SK-N-SH (cell line): ENCODE results near the gene DNTT. TPM values are rescaled to one million over a fixed set of nuclear protein-coding genes. Genes with fewer than 3 reads are reported as not detected.

Experiments used
- CTCF ChIA-PET: fragments of 300-600, 350-600 bp; formaldehyde crosslinking; extraction: SDS; loops from one replicate; lab custom pipeline; 2021; lab: Yijun Ruan, JAX
- POLR2A ChIA-PET: fragments of 350-600 bp; sonication (Branson Sonifier 250); formaldehyde crosslinking; extraction: SDS; loops from one replicate; lab custom pipeline; 2020; ENCODE audit warnings: antibody characterized with exemption, inconsistent platforms; lab: Yijun Ruan, JAX
- DNase-seq: peaks from one replicate; pipeline ENCODE4 v3.0.0; 2012
- H2AFZ ChIP-seq: fragments of 200-600 bp; sonication (generic); 2 replicates; pipeline ENCODE4 v1.8.1; 2016; ENCODE audit warnings: antibody characterized with exemption, mild to moderate bottlenecking, low read depth
- H3F3A ChIP-seq: fragments of 200-600 bp; sonication (generic); replicated peaks from 2 replicates; pipeline ENCODE3; 2016; ENCODE audit warnings: antibody characterized with exemption, mild to moderate bottlenecking; ENCODE audit not compliant: insufficient read depth
- H3K27ac ChIP-seq, 2 experiments: fragments of 200-500 bp in 1 of 2; fragments of 200-600 bp in 1 of 2; sonication (Bioruptor generic) in 1 of 2; sonication (generic), shearing (Covaris generic) in 1 of 2; 2 replicates each; pipeline versions ENCODE4 v1.5.1 to v1.6.1; 2014 to 2016; ENCODE audit warnings: low read depth in 2 of 2, inconsistent platforms in 1 of 2, low read length in 1 of 2, mild to moderate bottlenecking in 1 of 2, mixed read lengths in 1 of 2
- H3K27me3 ChIP-seq: fragments of 200-600 bp; sonication (generic), shearing (Covaris generic); 2 replicates; pipeline ENCODE4 v1.6.1; 2016; ENCODE audit warnings: mixed run types; ENCODE audit not compliant: insufficient read depth
- H3K36me3 ChIP-seq, 2 experiments: fragments of 200-500 bp in 1 of 2; fragments of 200-600 bp in 1 of 2; sonication (Bioruptor generic) in 1 of 2; sonication (generic) in 1 of 2; replicated peaks in 1 of 2; 2 replicates each; pipeline versions ENCODE3 to v1.5.1; 2014 to 2016; ENCODE audit warnings: low read length in 1 of 2, mild to moderate bottlenecking in 1 of 2; ENCODE audit not compliant: insufficient read depth in 2 of 2, control insufficient read depth in 1 of 2
- H3K4me1 ChIP-seq, 2 experiments: fragments of 200-500 bp in 1 of 2; fragments of 200-600 bp in 1 of 2; sonication (Bioruptor generic) in 1 of 2; sonication (generic), shearing (Covaris generic) in 1 of 2; 2 replicates each; pipeline versions ENCODE4 v1.5.1 to v1.6.1; 2014 to 2016; ENCODE audit warnings: low read depth in 1 of 2, low read length in 1 of 2, mixed run types in 1 of 2; ENCODE audit not compliant: insufficient read depth in 2 of 2, control insufficient read depth in 1 of 2
- H3K4me2 ChIP-seq: fragments of 200-600 bp; sonication (generic), shearing (Covaris generic); 2 replicates; pipeline ENCODE4 v1.6.1; 2017; ENCODE audit warnings: mixed run types
- H3K4me3 ChIP-seq, 2 experiments: fragments of 200-500 bp in 1 of 2; fragments of 200-600 bp in 1 of 2; sonication (Bioruptor generic) in 1 of 2; sonication (generic), shearing (Covaris generic) in 1 of 2; 2 replicates each; pipeline versions ENCODE4 v1.5.1 to v1.8.1; 2014 to 2016; ENCODE audit warnings: low read depth in 2 of 2, inconsistent platforms in 1 of 2, low read length in 1 of 2, mild to moderate bottlenecking in 1 of 2, mixed read lengths in 1 of 2, moderate library complexity in 1 of 2
- H3K79me2 ChIP-seq: fragments of 200-600 bp; sonication (generic); 2 replicates; pipeline ENCODE4 v1.8.1; 2017; ENCODE audit warnings: mild to moderate bottlenecking; ENCODE audit not compliant: insufficient read depth
- H3K9ac ChIP-seq: fragments of 200-600 bp; sonication (generic); 2 replicates; pipeline ENCODE4 v1.6.1; 2017; ENCODE audit warnings: mixed run types
- H3K9me2 ChIP-seq: fragments of 200-600 bp; sonication (generic); 2 replicates; pipeline ENCODE4 v1.6.1; 2017; ENCODE audit warnings: mixed run types
- H3K9me3 ChIP-seq: fragments of 200-600 bp; sonication (generic); 2 replicates; pipeline ENCODE4 v1.6.1; 2017; ENCODE audit warnings: mixed run types, mild to moderate bottlenecking, moderate library complexity
- H4K20me1 ChIP-seq: fragments of 200-600 bp; sonication (generic); 2 replicates; pipeline ENCODE4 v1.6.1; 2017; ENCODE audit warnings: mild to moderate bottlenecking, mixed run types; ENCODE audit not compliant: insufficient read depth
- ELF1 ChIP-seq: IDR thresholded peaks from 2 replicates; pipeline ENCODE4 v1.4.0; 2012
- FOXM1 ChIP-seq: IDR thresholded peaks from 2 replicates; pipeline ENCODE4 v1.4.0; 2012; ENCODE audit warnings: low read depth, mild to moderate bottlenecking
- GABPA ChIP-seq: IDR thresholded peaks from 2 replicates; pipeline ENCODE4 v1.4.0; 2012; ENCODE audit warnings: low read depth, mild to moderate bottlenecking
- GATA2 ChIP-seq: sonication (generic); formaldehyde crosslinking; IDR thresholded peaks from 2 replicates; pipeline ENCODE4 v1.5.0; 2020; ENCODE audit warnings: mild to moderate bottlenecking, missing genetic modification reagents
- MXI1 ChIP-seq: IDR thresholded peaks from 2 replicates; pipeline ENCODE4 v1.6.1; 2012; ENCODE audit warnings: mild to moderate bottlenecking, low read depth, low read length, improper control_type of control experiment
- POLR2AphosphoS5 ChIP-seq: IDR thresholded peaks from 2 replicates; pipeline ENCODE4 v1.6.1; 2012; ENCODE audit warnings: low read depth, low read length
- RAD21 ChIP-seq: IDR thresholded peaks from 2 replicates; pipeline ENCODE4 v1.6.1; 2012; ENCODE audit warnings: mild to moderate bottlenecking, low read length
- RCOR1 ChIP-seq: fragments of 150-350 bp; IDR thresholded peaks from 2 replicates; pipeline ENCODE4 v1.6.1; 2017; ENCODE audit warnings: antibody characterized with exemption, low read length
- RXRA ChIP-seq: IDR thresholded peaks from 2 replicates; pipeline ENCODE4 v1.4.0; 2012; ENCODE audit warnings: low read depth, mild to moderate bottlenecking, borderline replicate concordance
- TAF1 ChIP-seq: IDR thresholded peaks from 2 replicates; pipeline ENCODE4 v1.6.1; 2012; ENCODE audit warnings: low read depth, mild to moderate bottlenecking, low read length, moderate library complexity, borderline replicate concordance
- USF1 ChIP-seq: IDR thresholded peaks from 2 replicates; pipeline ENCODE4 v1.4.0; 2012; ENCODE audit warnings: low read depth, borderline replicate concordance
- WGBS: methylation state at CpG from one replicate; pipeline ENCODE4 v1.1.6; 2017; ENCODE audit warnings: low lambda C conversion rate; 5-methylcytosine and 5-hydroxymethylcytosine counted together
- polyA plus RNA-seq, 3 experiments: library from polyadenylated mRNA; depleted of rRNA; stranded (reverse); fragments of >200 nt; gene quantifications; 2 replicates each; pipeline ENCODE4 v1.2.3, GENCODE V29; 2012

Gene DNTT
- polyA plus RNA-seq, 1 of the 3 experiments (the other 2 are of a cell fraction) = not detected

GRCh38 chr10:96378741-96379140 lies 74.5 kb downstream of the DNTT start:
- H3K27ac ChIP-seq = no peak overlapping the region
- TF ChIP-seq RAD21 = no peak
- TF ChIP-seq GABPA = no peak
- TF ChIP-seq TAF1 = no peak
- TF ChIP-seq, all 33 proteins: peak for 0
- Histone ChIP-seq H3K4me1 (peaks cover 0 to 15% of the 10 kb centered on the region in 2 experiments; a peak in 2 of 4 replicates), H3K27me3 (no peaks in the 10 kb centered on the region), H4K20me1 (no peaks in the 10 kb centered on the region), H3F3A (no peaks in the 10 kb centered on the region), H3K4me3 (no peak overlapping the region), H3K9me3 (no peaks in the 10 kb centered on the region), H2AFZ (no peak overlapping the region), H3K9me2 (no peaks in the 10 kb centered on the region), H3K4me2 (no peak overlapping the region), H3K9ac (no peak overlapping the region), H3K79me2 (no peaks in the 10 kb centered on the region), H3K36me3 (no peaks in the 10 kb centered on the region)
- CTCF ChIA-PET = interaction anchor here (1.1 to 6.0 kb wide), 6 partner anchors 8 to 133 kb away, joined by 3 to 103 read pairs (median 12); partner anchors contain the start of gene TLL2
- POLR2A ChIA-PET = no interaction called here
- WGBS = 79% methylated on average over 7 of the region's 15 CpGs
- no peak for DNase-seq

GRCh38 chr10:96379758-96380157 lies 75.5 kb downstream of the DNTT start:
- Histone ChIP-seq H3F3A (no peaks in the 10 kb centered on the region), H3K4me1 (peaks cover 0 to 13% of the 10 kb centered on the region in 2 experiments; a peak in 2 of 4 replicates), H2AFZ (no peak overlapping the region), H3K9me2 (no peaks in the 10 kb centered on the region), H4K20me1 (no peaks in the 10 kb centered on the region), H3K27ac (no peak overlapping the region), H3K36me3 (no peaks in the 10 kb centered on the region), H3K9ac (no peak overlapping the region), H3K79me2 (no peaks in the 10 kb centered on the region), H3K4me2 (no peak overlapping the region), H3K27me3 (no peaks in the 10 kb centered on the region), H3K4me3 (no peak overlapping the region), H3K9me3 (no peaks in the 10 kb centered on the region)
- 82% methylated on average over 8 of the region's 8 CpGs for WGBS
- no peak for TF ChIP-seq POLR2AphosphoS5
- ChIA-PET CTCF (interaction anchor here (1.1 to 2.3 kb wide), 2 partner anchors 9 to 40 kb away, joined by 5 to 18 read pairs; no protein-coding TSS in a partner anchor), POLR2A (no interaction called here)
- no peak for DNase-seq

- H3K4me2 ChIP-seq = no peak overlapping the region
- ChIA-PET POLR2A (no interaction called here), CTCF (interaction anchor here (6.8 kb wide), 1 partner anchor 14 kb away, joined by 52 read pairs; no protein-coding TSS in a partner anchor)
- 95% methylated on average over 7 of the region's 7 CpGs for WGBS
- H3K9me2 ChIP-seq = no peaks in the 10 kb centered on the region
- H2AFZ ChIP-seq = no peak overlapping the region
- H3K27me3 ChIP-seq = no peaks in the 10 kb centered on the region
- H3K79me2 ChIP-seq = no peaks in the 10 kb centered on the region
- no peak overlapping the region for H3K27ac ChIP-seq
- H3K9me3 ChIP-seq = no peaks in the 10 kb centered on the region
- DNase-seq = no peak
- no peak overlapping the region for H3K9ac ChIP-seq
- no peaks in the 10 kb centered on the region for H3K36me3 ChIP-seq
- TF ChIP-seq MXI1 = no peak
- TF ChIP-seq RXRA = no peak
- TF ChIP-seq FOXM1 = no peak
- TF ChIP-seq RCOR1 = no peak
- no peak for TF ChIP-seq USF1
- no peak for TF ChIP-seq GATA2 (CRISPR knock-in tag)
- TF ChIP-seq RAD21 = no peak
- TF ChIP-seq ELF1 = no peak
- H4K20me1 ChIP-seq = no peaks in the 10 kb centered on the region
- H3K4me1 ChIP-seq = peaks cover 0 to 6% of the 10 kb centered on the region in 2 experiments; a peak in 2 of 4 replicates
- H3F3A ChIP-seq = no peaks in the 10 kb centered on the region
- no peak overlapping the region for H3K4me3 ChIP-seq
Measured at GRCh38 chr10:96380821-96381220, 76.6 kb downstream of the DNTT start.
